Activated gamma-delta T cell (primary cell): ENCODE measurements around the gene MID1.

ENCODE experiments used
- DNase-seq: peaks from one replicate; lab custom pipeline; 2025; lab: John Stamatoyannopoulos, UW

Gene MID1

GRCh38 chrX:10577853-10578252, 42.5 kb downstream of the MID1 start:
- DNase-seq: no peak

GRCh38 chrX:10576777-10577447, 43.5 kb downstream of the MID1 start:
- no peak for DNase-seq

GRCh38 chrX:10576186-10576585, 44.2 kb downstream of the MID1 start:
- DNase-seq: no peak

DNA sequence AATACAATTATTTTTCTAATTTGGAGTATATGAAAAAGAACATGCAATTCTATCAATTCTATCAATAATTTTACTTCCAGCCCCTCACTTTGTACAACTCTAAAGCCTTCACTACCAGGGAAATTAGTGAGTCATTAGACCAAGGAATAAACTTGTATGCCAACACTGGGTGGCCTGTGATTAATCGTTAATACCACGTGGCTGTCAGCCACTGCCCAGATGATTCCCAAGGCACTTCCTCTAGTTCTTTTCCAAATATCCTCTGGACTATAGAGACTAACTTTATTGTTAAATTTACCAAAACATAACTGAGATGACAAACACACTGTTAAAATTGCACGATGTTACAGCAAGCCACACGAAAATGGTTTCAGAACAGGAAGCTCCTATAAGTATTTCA, 45.7 kb downstream of the MID1 start:
- no peak for DNase-seq

GRCh38 chrX:10571260-10571659, 49.1 kb downstream of the MID1 start:
- DNase-seq: no peak

GRCh38 chrX:10570601-10571000, 49.8 kb downstream of the MID1 start:
- no peak for DNase-seq

DNA sequence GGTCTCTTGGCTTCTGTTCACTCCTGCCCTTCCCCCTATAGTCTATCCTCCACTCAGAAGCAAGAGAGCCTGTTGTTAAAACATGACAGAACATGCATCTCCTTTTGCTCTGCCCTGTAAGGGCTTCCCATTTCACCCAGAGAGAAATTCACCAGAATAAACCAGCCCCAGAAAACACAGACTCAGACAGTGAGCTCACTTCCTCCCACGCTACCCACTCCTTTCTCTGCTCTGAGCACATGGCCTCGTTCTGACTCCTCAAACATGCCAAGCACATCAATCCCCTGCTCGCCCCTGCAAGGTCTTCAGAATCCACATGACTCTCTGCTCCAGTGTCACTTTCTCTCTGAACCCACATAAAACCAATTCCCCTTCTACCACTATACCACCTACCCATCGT, 50.4 kb downstream of the MID1 start:
- no peak for DNase-seq

DNA sequence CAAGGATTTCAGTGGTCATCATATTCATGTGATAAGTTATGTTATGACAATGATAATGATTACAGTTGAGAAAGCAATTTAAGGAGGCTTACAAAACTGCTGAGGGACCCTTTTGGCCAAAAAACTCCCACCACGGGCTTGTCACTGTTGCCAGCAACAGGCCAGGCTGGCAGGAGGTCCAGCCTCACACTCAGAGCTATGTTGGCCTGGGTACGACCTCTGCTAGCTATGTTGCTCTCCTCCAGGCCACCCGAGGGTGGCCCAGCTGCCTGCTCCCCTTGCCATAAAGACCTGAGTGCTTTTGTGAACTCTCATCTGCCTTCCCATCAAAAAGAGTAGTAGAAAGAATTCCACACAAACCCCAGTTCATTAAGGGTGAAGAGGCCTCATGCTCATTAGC, 52.0 kb downstream of the MID1 start:
- DNase-seq: no peak

- no peak for DNase-seq
These were observed 53.2 kb downstream of the MID1 start for GRCh38 chrX:10567136-10567535.

GRCh38 chrX:10566716-10567097, 53.7 kb downstream of the MID1 start:
- DNase-seq: no peak

- DNase-seq: no peak
These were observed 55.9 kb downstream of the MID1 start for GRCh38 chrX:10564484-10564883.

DNA sequence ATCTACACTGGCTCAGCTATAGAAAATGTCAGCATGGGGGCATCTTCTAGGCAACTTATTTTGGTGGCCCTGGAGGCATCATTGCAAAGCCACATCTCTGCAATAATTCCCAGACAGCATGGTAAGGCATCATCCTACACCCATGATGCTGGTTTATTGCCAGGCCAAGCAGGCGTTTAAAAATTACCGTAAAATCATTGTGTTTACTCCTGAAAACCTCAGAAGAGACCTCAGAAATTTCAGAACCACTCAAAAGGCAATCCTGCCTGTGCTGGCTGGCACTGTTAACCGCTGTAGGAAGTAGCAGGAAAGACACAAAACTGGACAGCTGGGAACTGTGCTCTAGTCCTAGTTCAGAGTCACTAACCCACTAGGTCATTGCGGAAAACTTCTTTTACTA, 63.2 kb downstream of the MID1 start:
- no peak for DNase-seq

GRCh38 chrX:10556405-10556804, 64.0 kb downstream of the MID1 start:
- DNase-seq: no peak

DNA sequence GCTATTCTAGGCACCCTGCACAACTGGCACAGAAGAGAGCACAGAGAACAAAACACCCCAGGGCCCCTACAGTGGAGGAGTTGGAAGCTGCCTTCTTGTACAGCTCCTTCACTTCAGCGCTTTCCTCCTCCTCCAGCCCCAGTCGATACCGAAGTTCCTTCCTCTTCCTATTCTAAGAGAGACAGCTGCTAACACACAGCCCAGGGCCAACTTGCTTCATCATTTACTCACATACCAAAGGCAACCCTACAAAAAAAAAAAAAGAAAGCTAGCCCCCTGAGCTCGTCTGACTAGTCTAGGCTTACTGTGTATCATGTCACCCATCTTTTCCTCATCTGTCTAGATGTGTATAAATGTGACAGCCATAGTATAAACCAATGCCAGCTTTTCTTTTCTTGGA, 64.5 kb downstream of the MID1 start:
- no peak for DNase-seq

DNA sequence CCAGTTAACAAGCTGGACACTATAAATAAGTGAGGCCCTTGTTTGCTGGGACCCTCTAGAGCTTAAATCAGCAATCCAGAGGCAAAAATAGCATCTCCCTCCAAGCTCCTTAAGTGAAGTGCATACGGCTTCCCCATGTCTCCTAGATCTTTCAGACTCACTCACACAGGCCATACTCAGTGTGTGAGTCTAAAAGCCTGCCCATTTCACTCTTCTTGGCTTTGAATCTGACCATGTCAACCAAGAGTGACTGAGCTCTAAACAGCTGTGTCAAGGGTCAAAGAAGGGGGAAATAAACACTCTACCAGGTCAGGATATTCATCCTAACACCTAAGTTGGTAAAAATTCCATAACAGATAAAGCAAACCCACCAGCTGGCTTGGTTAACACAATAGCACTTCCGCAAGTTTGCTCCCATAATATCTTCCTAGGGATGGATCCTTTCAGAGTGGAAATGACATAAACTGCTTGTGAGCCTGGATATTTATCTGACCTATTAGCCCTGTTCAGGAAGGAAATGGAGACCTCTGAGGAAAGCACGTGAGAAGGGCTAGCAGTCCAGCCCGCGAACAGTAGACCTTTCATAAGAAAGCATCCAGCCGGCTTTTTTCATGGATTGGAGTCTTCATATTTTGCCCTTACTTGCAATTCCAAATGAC, 65.6 kb downstream of the MID1 start:
- DNase-seq: no peak

GRCh38 chrX:10549280-10549679, 71.1 kb downstream of the MID1 start:
- DNase-seq: no peak

DNA sequence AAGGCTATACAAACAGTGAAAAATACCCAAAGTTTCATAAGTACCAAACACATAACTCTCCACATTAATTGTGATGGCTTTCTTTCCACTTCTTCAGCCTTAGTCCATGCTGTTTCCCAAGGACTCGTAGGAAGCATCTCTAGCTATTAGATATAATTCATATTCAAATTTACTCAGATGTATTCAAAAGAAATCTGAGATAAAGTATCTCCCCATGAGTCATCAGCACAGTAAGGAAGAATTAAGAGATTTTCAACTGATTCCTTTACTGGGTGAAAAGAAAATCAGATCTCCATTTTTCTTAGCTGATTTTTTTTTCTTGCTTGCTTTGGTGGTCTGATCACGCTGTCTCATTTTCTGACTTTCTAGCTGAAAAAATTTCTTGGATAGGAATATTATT, 71.7 kb downstream of the MID1 start:
- DNase-seq: no peak

- no peak for DNase-seq
These were observed 74.5 kb downstream of the MID1 start for GRCh38 chrX:10545882-10546281.

DNA sequence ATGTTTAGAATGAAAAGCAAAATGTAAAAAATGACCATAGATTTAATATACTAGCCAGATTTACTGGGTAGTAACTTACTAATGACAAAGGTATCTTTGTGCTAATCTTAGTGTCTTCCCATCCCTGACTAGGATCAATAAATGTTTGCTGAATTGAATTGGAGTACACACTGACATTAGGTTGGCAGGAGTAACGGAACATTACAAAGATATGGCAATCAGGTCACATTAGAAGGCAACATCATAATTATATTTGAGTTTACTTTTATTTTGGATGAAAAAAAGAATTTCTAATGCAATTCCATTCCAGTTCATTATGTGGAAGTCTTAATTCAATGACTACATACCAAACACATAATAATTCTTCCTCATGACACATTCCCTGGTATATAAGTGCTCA, 77.8 kb downstream of the MID1 start:
- no peak for DNase-seq

DNA sequence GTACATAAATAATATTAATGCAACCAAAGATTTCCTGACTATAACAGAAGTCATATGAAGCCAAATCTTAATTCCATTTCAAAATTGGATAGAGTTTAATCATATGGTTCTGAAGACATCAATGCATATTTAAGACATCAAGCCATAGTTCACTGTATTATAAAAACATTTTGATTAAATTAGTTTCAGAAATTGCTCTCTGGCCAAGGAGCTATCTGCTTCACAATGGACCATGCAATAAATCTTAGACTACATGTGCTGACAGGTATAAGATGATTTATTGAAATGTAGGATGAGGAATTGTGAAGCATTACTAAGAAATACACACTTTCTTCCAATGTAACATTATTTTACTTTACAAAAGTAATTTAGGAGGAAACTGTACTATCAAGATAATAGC, 81.6 kb downstream of the MID1 start:
- DNase-seq: no peak

DNA sequence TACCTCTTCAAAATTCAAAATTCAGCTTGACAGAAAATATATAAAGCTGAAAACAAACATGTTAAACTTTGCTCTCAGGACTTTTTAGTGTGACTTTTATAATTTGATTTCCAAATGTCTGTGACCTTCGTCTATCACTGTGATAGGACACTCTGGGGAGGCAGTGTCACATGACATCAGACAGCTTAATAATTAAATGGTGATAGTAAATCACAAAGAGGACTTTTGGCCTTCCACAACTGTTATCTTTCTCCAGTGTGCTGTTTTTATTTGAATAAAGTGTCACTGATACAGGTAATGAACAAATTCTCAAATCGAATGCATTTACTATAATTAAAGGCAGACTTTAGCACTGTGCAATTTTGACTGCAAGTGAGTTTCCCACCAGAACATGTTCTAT, 83.1 kb downstream of the MID1 start:
- DNase-seq: no peak

- no peak for DNase-seq
These were observed 83.6 kb downstream of the MID1 start for GRCh38 chrX:10536744-10537143.

GRCh38 chrX:10534611-10535010, 85.8 kb downstream of the MID1 start:
- DNase-seq: no peak
